CD14-positive monocyte (primary cell): ENCODE measurements around the gene HSP90AA1. TPM values are rescaled to one million over a fixed set of nuclear protein-coding genes. Genes with fewer than 3 reads are reported as not detected.

Experiments
- DNase-seq, 3 donors: peaks; one replicate each; pipeline ENCODE4 v3.0.0-alpha.2; 2011 to 2022
- H2AFZ ChIP-seq: 2 replicates; pipeline ENCODE4 v1.6.0; 2012; ENCODE audit warnings: mild to moderate bottlenecking, low read depth, low read length, inconsistent platforms; ENCODE audit not compliant: insufficient read depth, poor library complexity, severe bottlenecking
- H3K27ac ChIP-seq, 2 donors: 1 replicate in 1 of 2; 2 replicates in 1 of 2; pipeline ENCODE4 v1.5.1; 2012 to 2013; ENCODE audit warnings: low read length in 2 of 2, control low read depth in 1 of 2, inconsistent platforms in 1 of 2, low read depth in 1 of 2, mild to moderate bottlenecking in 1 of 2
- H3K27me3 ChIP-seq, 2 donors: one replicate each; pipeline versions ENCODE4 v1.6.0 to v1.6.1; 2011 to 2013; ENCODE audit warnings: low read length in 2 of 2; ENCODE audit not compliant: control insufficient read depth in 2 of 2, insufficient read depth in 2 of 2
- H3K36me3 ChIP-seq, 2 donors: replicated peaks in 1 of 2; 1 replicate in 1 of 2; 2 replicates in 1 of 2; pipeline versions ENCODE4 v1.5.1 to v1.6.1; 2012 to 2013; ENCODE audit warnings: low read length in 2 of 2, control low read depth in 1 of 2, inconsistent platforms in 1 of 2, mild to moderate bottlenecking in 1 of 2; ENCODE audit not compliant: insufficient read depth in 2 of 2, control insufficient read depth in 1 of 2
- H3K4me1 ChIP-seq, 2 donors: 1 replicate in 1 of 2; 2 replicates in 1 of 2; pipeline versions ENCODE4 v1.5.1 to v1.6.1; 2012 to 2013; ENCODE audit warnings: low read length in 2 of 2, control low read depth in 1 of 2, inconsistent platforms in 1 of 2, mild to moderate bottlenecking in 1 of 2, moderate library complexity in 1 of 2; ENCODE audit not compliant: insufficient read depth in 2 of 2, control insufficient read depth in 1 of 2
- H3K4me2 ChIP-seq: replicated peaks from 2 replicates; pipeline ENCODE3; 2012; ENCODE audit warnings: low read length, moderate library complexity, mild to moderate bottlenecking; ENCODE audit not compliant: poor library complexity, severe bottlenecking; ENCODE audit errors: extremely low read depth
- H3K4me3 ChIP-seq, 3 experiments: fragments of 200-600 bp in 1 of 3; sonication (generic) in 1 of 3; replicated peaks in 1 of 3; 1 replicate in 2 of 3; 2 replicates in 1 of 3; pipeline ENCODE4 v1.5.1; 2011 to 2013; ENCODE audit warnings: low read length in 3 of 3, mild to moderate bottlenecking in 3 of 3, control low read depth in 2 of 3, low read depth in 2 of 3, inconsistent platforms in 1 of 3, moderate library complexity in 1 of 3
- H3K79me2 ChIP-seq: 2 replicates; pipeline ENCODE4 v1.6.0; 2012; ENCODE audit warnings: mild to moderate bottlenecking, control low read depth, inconsistent platforms, low read length, moderate library complexity; ENCODE audit not compliant: insufficient read depth
- H3K9ac ChIP-seq: 2 replicates; pipeline ENCODE4 v1.6.0; 2017; ENCODE audit warnings: low read length, mild to moderate bottlenecking; ENCODE audit not compliant: insufficient read depth, poor library complexity, severe bottlenecking
- H3K9me3 ChIP-seq, 2 donors: replicated peaks in 1 of 2; 1 replicate in 1 of 2; 2 replicates in 1 of 2; pipeline versions ENCODE4 v1.5.1 to v1.6.1; 2012 to 2013; ENCODE audit warnings: low read length in 2 of 2, control low read depth in 1 of 2; ENCODE audit not compliant: control insufficient read depth in 1 of 2, insufficient read depth in 1 of 2
- H4K20me1 ChIP-seq: 2 replicates; pipeline ENCODE4 v1.6.0; 2012; ENCODE audit warnings: mild to moderate bottlenecking, low read length, control low read depth, moderate library complexity; ENCODE audit not compliant: insufficient read depth
- H3K27ac Mint-ChIP-seq, 7 donors: one replicate each; pipeline ENCODE4 v1.8.0; 2020; ENCODE audit warnings: mild to moderate bottlenecking in 7 of 7, mixed read lengths in 7 of 7, moderate library complexity in 6 of 7, inconsistent platforms in 2 of 7
- H3K27me3 Mint-ChIP-seq, 3 donors: one replicate each; pipeline ENCODE4 v1.8.0; 2021 to 2022; ENCODE audit warnings: low read depth in 3 of 3, mild to moderate bottlenecking in 3 of 3, mixed read lengths in 3 of 3, moderate library complexity in 3 of 3, inconsistent platforms in 1 of 3
- H3K36me3 Mint-ChIP-seq, 2 donors: one replicate each; pipeline ENCODE4 v1.8.0; 2020; ENCODE audit warnings: mixed read lengths in 2 of 2, inconsistent platforms in 1 of 2, mild to moderate bottlenecking in 1 of 2
- H3K4me1 Mint-ChIP-seq: one replicate; pipeline ENCODE4 v1.8.0; 2020; ENCODE audit warnings: mild to moderate bottlenecking, mixed read lengths
- H3K4me3 Mint-ChIP-seq, 2 donors: one replicate each; pipeline ENCODE4 v1.8.0; 2020; ENCODE audit warnings: mild to moderate bottlenecking in 2 of 2, mixed read lengths in 2 of 2, moderate library complexity in 1 of 2
- H3K9me3 Mint-ChIP-seq, 7 donors: one replicate each; pipeline ENCODE4 v1.8.0; 2020 to 2022; ENCODE audit warnings: mixed read lengths in 7 of 7, mild to moderate bottlenecking in 6 of 7, moderate library complexity in 6 of 7, inconsistent platforms in 2 of 7
- CTCF ChIP-seq: fragments of 200-600 bp; IDR thresholded peaks from one replicate; pipeline ENCODE4 v1.8.0; 2022; ENCODE audit warnings: antibody characterized with exemption, mild to moderate bottlenecking
- WGBS: methylation state at CpG from one replicate; pipeline ENCODE4 v1.1.5; 2013; ENCODE audit warnings: missing lambda C conversion rate; ENCODE audit not compliant: insufficient coverage; 5-methylcytosine and 5-hydroxymethylcytosine counted together
- intact Hi-C, 2 donors: fragments of 100-400 bp; cut with micrococcal nuclease; formaldehyde crosslinking; loops; one replicate each; pipeline versions ENCODE4 v1.15.0 to v1.15.1; 2023
- polyA plus RNA-seq, 3 donors: library from polyadenylated mRNA; depleted of rRNA in 1 of 3; unstranded in 2 of 3; stranded (reverse) in 1 of 3; fragments of 300-500 nt in 2 of 3; fragments of >200 nt in 1 of 3; fragmentation: Illumina TruSeq in 2 of 3; gene quantifications; 1 replicate in 2 of 3; 2 replicates in 1 of 3; pipeline ENCODE4 v1.2.3, GENCODE V29; 2012 to 2021

The HSP90AA1 gene
- polyA plus RNA-seq, 3 donors = 149 to 211 (median 180) TPM

GRCh38 chr14:102120888-102121287 lies 34.0 kb upstream of the HSP90AA1 start:
- H3K4me1 Mint-ChIP-seq = no peaks in the 10 kb centered on the region
- no peak overlapping the region for H3K27ac Mint-ChIP-seq
- intact Hi-C loops = no loop called here
- no peaks in the 10 kb centered on the region for H4K20me1 ChIP-seq
- no peak overlapping the region for H3K4me3 Mint-ChIP-seq
- no peaks in the 10 kb centered on the region for H3K36me3 Mint-ChIP-seq
- H3K36me3 ChIP-seq = no peaks in the 10 kb centered on the region
- H3K4me3 ChIP-seq = no peak overlapping the region
- TF ChIP-seq CTCF = no peak
- H2AFZ ChIP-seq = no peak overlapping the region
- no peak overlapping the region for H3K9ac ChIP-seq
- no CpG with 5 or more reads among the region's 1 CpG for WGBS
- no peak overlapping the region for H3K27ac ChIP-seq
- no peak for DNase-seq
- H3K79me2 ChIP-seq = no peaks in the 10 kb centered on the region
- H3K4me1 ChIP-seq = no peaks in the 10 kb centered on the region
- H3K4me2 ChIP-seq = no peak overlapping the region
- peaks cover 6 to 17% (median 12%) of the 10 kb centered on the region in 7 donors for H3K9me3 Mint-ChIP-seq
- no peaks in the 10 kb centered on the region for H3K27me3 ChIP-seq
- H3K27me3 Mint-ChIP-seq = peaks cover 2 to 4% (median 3%) of the 10 kb centered on the region in 3 donors
- peaks cover 4 to 17% of the 10 kb centered on the region in 2 donors for H3K9me3 ChIP-seq

DNA sequence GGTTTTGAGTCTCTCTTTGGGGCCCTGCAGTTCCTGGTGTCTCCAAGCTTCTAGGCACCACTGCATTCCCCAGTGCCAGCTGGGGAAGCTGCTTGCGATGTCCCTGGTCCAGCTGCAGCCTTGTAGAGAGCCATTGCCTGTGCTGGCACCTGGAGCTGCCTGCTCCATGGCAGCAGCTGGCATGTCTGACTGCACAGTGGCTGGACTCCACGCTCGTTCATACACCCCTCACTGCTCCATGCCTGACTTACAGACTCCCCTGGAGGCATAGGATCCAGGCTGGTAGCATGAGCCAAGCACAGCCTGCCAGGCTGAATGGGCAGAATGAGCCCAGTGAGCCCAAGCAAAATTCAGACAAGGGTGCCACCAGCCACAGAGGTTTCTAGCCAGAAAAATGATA lies 31.0 kb upstream of the HSP90AA1 start:
- H3K79me2 ChIP-seq = no peaks in the 10 kb centered on the region
- H3K27me3 Mint-ChIP-seq = peaks cover 1 to 4% (median 2%) of the 10 kb centered on the region in 3 donors
- H3K27ac ChIP-seq = no peak overlapping the region
- H3K36me3 Mint-ChIP-seq = no peaks in the 10 kb centered on the region
- no peaks in the 10 kb centered on the region for H4K20me1 ChIP-seq
- no peak overlapping the region for H3K4me3 Mint-ChIP-seq
- H3K4me3 ChIP-seq = no peak overlapping the region
- intact Hi-C loops = no loop called here
- no peak overlapping the region for H3K9ac ChIP-seq
- peaks cover 6 to 17% (median 12%) of the 10 kb centered on the region in 7 donors for H3K9me3 Mint-ChIP-seq
- H3K27ac Mint-ChIP-seq = no peak overlapping the region
- no peak overlapping the region for H2AFZ ChIP-seq
- H3K27me3 ChIP-seq = no peaks in the 10 kb centered on the region
- no peaks in the 10 kb centered on the region for H3K36me3 ChIP-seq
- peaks cover 4 to 17% of the 10 kb centered on the region in 2 donors for H3K9me3 ChIP-seq
- no peak for DNase-seq
- 96% methylated on average over 3 of the region's 3 CpGs for WGBS
- no peak for TF ChIP-seq CTCF
- H3K4me2 ChIP-seq = no peak overlapping the region
- no peaks in the 10 kb centered on the region for H3K4me1 ChIP-seq
- H3K4me1 Mint-ChIP-seq = no peaks in the 10 kb centered on the region
